DND-41 (cell line): ENCODE results near the gene KIAA0753.

ENCODE experiments used
- CTCF ChIP-seq: IDR thresholded peaks from 2 replicates; pipeline ENCODE4 v1.5.1; 2012; ENCODE audit warnings: borderline replicate concordance, low read length, moderate library complexity, mild to moderate bottlenecking; ENCODE audit not compliant: poor library complexity, severe bottlenecking; ENCODE audit errors: extremely low read depth
- EZH2 ChIP-seq: IDR thresholded peaks from 3 replicates; pipeline ENCODE4 v1.6.1; 2012; ENCODE audit warnings: borderline replicate concordance, low read depth, mild to moderate bottlenecking, moderate library complexity, low read length, inconsistent platforms; ENCODE audit not compliant: severe bottlenecking

DNA sequence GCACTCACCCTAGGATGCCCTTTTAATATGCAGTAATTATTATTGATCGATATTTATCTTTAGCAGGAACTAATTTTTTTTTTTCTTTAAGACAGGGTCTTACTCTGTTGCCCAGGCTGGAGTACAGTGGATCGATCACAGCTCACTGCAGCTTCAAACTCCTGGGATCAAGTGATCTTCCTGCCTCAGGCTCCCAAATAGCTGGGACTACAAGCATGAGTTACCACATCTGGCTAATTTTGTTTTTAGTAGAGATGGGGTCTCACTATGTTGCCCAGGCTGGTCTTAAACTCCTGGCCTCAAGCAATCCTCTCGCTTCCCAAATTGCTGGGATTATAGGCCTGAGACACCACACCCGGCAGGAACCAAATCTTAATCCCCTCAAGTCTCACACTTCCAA is 29.3 kb downstream of the KIAA0753 start:
- TF ChIP-seq CTCF = no peak
- no peak for TF ChIP-seq EZH2
